ENCODE measurements around the gene C20orf202.

DNA sequence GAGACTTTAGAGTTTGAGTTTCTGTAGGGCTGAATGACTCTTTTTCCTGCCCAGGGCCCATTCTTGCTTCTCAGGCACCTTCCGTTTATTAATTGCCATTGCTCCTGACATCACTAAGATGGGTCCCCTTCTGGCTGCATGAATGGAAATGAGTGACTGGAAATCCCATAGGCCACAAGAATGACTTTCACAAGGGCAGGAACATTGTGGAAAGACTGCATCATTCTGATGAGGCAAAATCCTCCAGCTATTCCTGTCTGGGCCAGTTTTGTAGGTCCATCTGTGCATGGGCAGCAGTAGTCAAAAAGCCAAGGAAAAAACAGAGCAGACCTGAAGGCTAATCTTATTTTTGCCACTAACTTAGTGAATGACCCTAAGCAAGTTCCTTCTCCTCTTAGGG is 37.7 kb upstream of the C20orf202 start:
- TF ChIP-seq CTCF (IDR thresholded peaks at IDR 0.05): no peak
- TF ChIP-seq POLR2A (IDR thresholded peaks at IDR 0.05; ENCODE audit: low read depth): no peak
- no peak for TF ChIP-seq POLR2AphosphoS5 (IDR thresholded peaks at IDR 0.05)
- TF ChIP-seq EP300 (IDR thresholded peaks at IDR 0.05): no peak

Measured in esophagus muscularis mucosa (tissue), 4 donors.